ENCODE measurements around the gene ZNF70. TPM values are rescaled to one million over a fixed set of nuclear protein-coding genes. Genes with fewer than 3 reads are reported as not detected.

The ZNF70 gene
- total and polyA plus RNA-seq, 10 of the 15 experiments (the other 5 are each of a cell fraction or from before 2014, with no cell fraction given), result 0.15 to 2.3 (median 0.85) TPM

DNA sequence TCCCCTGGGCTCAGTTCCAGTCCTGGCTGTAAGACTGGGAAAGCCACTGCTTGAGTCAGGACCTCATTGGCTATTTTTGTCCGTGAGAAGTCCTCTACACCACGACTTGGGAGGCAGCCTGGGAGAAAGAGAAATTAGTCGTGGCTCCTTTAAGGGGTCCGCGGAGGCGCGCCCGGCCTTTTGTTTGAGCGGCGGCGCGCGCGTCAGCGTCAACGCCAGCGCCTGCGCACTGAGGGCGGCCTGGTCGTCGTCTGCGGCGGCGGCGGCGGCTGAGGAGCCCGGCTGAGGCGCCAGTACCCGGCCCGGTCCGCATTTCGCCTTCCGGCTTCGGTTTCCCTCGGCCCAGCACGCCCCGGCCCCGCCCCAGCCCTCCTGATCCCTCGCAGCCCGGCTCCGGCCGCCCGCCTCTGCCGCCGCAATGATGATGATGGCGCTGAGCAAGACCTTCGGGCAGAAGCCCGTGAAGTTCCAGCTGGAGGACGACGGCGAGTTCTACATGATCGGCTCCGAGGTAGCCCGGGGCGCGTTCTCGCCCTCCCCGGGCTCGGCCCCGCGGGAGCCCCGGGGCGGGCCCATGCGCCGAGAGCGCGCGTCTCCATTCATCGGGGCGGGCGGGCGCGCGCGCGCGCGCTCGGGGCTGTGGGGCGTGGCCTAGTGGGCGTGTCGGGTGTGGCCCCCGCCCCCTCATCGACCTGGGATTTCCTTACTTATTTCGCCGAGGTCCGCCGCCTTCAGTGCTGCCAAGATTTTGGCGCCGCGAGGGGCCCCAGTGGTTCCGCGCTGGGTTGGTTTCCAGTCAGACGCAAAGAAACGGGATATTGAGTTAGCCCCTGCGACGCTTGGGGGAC is 36.1 kb upstream of the ZNF70 start, which contains the start of gene SMARCB1 (continued):
- no peak; the same call in 1 of the 2 replicates for TF ChIP-seq SMC3 (IDR thresholded peaks at IDR 0.05; ENCODE audit: borderline replicate concordance, low read length)
- TF ChIP-seq CHD2 (IDR thresholded peaks at IDR 0.05; ENCODE audit: borderline replicate concordance, low read depth, low read length), result no peak
- TF ChIP-seq, protein P1, sequence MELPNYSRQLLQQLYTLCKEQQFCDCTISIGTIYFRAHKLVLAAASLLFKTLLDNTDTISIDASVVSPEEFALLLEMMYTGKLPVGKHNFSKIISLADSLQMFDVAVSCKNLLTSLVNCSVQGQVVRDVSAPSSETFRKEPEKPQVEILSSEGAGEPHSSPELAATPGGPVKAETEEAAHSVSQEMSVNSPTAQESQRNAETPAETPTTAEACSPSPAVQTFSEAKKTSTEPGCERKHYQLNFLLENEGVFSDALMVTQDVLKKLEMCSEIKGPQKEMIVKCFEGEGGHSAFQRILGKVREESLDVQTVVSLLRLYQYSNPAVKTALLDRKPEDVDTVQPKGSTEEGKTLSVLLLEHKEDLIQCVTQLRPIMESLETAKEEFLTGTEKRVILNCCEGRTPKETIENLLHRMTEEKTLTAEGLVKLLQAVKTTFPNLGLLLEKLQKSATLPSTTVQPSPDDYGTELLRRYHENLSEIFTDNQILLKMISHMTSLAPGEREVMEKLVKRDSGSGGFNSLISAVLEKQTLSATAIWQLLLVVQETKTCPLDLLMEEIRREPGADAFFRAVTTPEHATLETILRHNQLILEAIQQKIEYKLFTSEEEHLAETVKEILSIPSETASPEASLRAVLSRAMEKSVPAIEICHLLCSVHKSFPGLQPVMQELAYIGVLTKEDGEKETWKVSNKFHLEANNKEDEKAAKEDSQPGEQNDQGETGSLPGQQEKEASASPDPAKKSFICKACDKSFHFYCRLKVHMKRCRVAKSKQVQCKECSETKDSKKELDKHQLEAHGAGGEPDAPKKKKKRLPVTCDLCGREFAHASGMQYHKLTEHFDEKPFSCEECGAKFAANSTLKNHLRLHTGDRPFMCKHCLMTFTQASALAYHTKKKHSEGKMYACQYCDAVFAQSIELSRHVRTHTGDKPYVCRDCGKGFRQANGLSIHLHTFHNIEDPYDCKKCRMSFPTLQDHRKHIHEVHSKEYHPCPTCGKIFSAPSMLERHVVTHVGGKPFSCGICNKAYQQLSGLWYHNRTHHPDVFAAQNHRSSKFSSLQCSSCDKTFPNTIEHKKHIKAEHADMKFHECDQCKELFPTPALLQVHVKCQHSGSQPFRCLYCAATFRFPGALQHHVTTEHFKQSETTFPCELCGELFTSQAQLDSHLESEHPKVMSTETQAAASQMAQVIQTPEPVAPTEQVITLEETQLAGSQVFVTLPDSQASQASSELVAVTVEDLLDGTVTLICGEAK (IDR thresholded peaks at IDR 0.05; ENCODE audit: borderline replicate concordance), result peak; percentile 38; the same call in 1 of the 2 replicates
- TF ChIP-seq, protein P2, sequence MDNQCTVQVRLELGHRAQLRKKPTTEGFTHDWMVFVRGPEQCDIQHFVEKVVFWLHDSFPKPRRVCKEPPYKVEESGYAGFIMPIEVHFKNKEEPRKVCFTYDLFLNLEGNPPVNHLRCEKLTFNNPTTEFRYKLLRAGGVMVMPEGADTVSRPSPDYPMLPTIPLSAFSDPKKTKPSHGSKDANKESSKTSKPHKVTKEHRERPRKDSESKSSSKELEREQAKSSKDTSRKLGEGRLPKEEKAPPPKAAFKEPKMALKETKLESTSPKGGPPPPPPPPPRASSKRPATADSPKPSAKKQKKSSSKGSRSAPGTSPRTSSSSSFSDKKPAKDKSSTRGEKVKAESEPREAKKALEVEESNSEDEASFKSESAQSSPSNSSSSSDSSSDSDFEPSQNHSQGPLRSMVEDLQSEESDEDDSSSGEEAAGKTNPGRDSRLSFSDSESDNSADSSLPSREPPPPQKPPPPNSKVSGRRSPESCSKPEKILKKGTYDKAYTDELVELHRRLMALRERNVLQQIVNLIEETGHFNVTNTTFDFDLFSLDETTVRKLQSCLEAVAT (IDR thresholded peaks at IDR 0.05), result 0 out of 2 replicates have a peak, but pooled peaks have one; percentile 65
- peak; percentile 95 for TF ChIP-seq FOXK2 (IDR thresholded peaks at IDR 0.05)
- no peak for TF ChIP-seq HDGF (IDR thresholded peaks at IDR 0.05)
- no peak for TF ChIP-seq ZBED1 (IDR thresholded peaks at IDR 0.05; ENCODE audit: borderline replicate concordance)
- TF ChIP-seq RELA (IDR thresholded peaks at IDR 0.05; ENCODE audit: borderline replicate concordance, partially characterized antibody), result peak; percentile 18
- peak; percentile 70 for TF ChIP-seq BACH1 (IDR thresholded peaks at IDR 0.05; ENCODE audit: borderline replicate concordance)
- no peak for TF ChIP-seq CBX5 (IDR thresholded peaks at IDR 0.05; ENCODE audit: low read depth)
- TF ChIP-seq NRF1 (conservative IDR thresholded peaks at IDR 0.05; ENCODE audit: low read depth, low read length), result peak; percentile 77
- TF ChIP-seq FOXM1 (IDR thresholded peaks at IDR 0.05; ENCODE audit: low read depth, low read length), result no peak
- no peak for TF ChIP-seq EP300 (IDR thresholded peaks at IDR 0.05; ENCODE audit: borderline replicate concordance in 1 of 2, control insufficient read depth in 1 of 2, low read depth in 2 of 2, low read length in 2 of 2)
- TF ChIP-seq HDAC6 (IDR thresholded peaks at IDR 0.05; ENCODE audit: unreplicated experiment), result no peak
- TF ChIP-seq NR2F1 (conservative IDR thresholded peaks at IDR 0.05), result 0 out of 2 replicates have a peak, but pooled peaks have one; percentile 11
- TF ChIP-seq, protein P3, sequence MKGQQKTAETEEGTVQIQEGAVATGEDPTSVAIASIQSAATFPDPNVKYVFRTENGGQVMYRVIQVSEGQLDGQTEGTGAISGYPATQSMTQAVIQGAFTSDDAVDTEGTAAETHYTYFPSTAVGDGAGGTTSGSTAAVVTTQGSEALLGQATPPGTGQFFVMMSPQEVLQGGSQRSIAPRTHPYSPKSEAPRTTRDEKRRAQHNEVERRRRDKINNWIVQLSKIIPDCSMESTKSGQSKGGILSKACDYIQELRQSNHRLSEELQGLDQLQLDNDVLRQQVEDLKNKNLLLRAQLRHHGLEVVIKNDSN (IDR thresholded peaks at IDR 0.05; ENCODE audit: borderline replicate concordance, extremely low read length, insufficient read depth, low read depth, low read length), result no peak
- TF ChIP-seq, protein P4, sequence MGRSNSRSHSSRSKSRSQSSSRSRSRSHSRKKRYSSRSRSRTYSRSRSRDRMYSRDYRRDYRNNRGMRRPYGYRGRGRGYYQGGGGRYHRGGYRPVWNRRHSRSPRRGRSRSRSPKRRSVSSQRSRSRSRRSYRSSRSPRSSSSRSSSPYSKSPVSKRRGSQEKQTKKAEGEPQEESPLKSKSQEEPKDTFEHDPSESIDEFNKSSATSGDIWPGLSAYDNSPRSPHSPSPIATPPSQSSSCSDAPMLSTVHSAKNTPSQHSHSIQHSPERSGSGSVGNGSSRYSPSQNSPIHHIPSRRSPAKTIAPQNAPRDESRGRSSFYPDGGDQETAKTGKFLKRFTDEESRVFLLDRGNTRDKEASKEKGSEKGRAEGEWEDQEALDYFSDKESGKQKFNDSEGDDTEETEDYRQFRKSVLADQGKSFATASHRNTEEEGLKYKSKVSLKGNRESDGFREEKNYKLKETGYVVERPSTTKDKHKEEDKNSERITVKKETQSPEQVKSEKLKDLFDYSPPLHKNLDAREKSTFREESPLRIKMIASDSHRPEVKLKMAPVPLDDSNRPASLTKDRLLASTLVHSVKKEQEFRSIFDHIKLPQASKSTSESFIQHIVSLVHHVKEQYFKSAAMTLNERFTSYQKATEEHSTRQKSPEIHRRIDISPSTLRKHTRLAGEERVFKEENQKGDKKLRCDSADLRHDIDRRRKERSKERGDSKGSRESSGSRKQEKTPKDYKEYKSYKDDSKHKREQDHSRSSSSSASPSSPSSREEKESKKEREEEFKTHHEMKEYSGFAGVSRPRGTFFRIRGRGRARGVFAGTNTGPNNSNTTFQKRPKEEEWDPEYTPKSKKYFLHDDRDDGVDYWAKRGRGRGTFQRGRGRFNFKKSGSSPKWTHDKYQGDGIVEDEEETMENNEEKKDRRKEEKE (IDR thresholded peaks at IDR 0.05), result peak; percentile 86
- TF ChIP-seq NFYB (IDR thresholded peaks at IDR 0.05; ENCODE audit: insufficient read depth, low read depth, low read length), result no peak
- TF ChIP-seq RAD51 (IDR thresholded peaks at IDR 0.05), result no peak
- TF ChIP-seq STAT3 (IDR thresholded peaks at IDR 0.05; ENCODE audit: low read depth, low read length), result no peak
